Lower leg skin (tissue), 3 donors: ENCODE results near the gene ADPGK.

Source experiments
- CTCF ChIP-seq, 3 donors: fragments of 450-650 bp; IDR thresholded peaks; one replicate each; pipeline ENCODE4 v1.5.1; 2016; ENCODE audit warnings: antibody characterized with exemption in 3 of 3, mild to moderate bottlenecking in 3 of 3, moderate library complexity in 2 of 3
- POLR2A ChIP-seq, 2 donors: fragments of 450-650 bp; IDR thresholded peaks; one replicate each; pipeline ENCODE4 v1.6.1; 2016 to 2017; ENCODE audit warnings: antibody characterized with exemption in 2 of 2, mild to moderate bottlenecking in 1 of 2, moderate library complexity in 1 of 2

GRCh38 chr15:72797834-72798233, 14.3 kb upstream of the ADPGK start:
- no peak for TF ChIP-seq POLR2A (IDR thresholded peaks at IDR 0.05)
- no peak for TF ChIP-seq CTCF (IDR thresholded peaks at IDR 0.05)
